Activated CD4-positive, alpha-beta memory T cell treated with anti-CD3 and anti-CD28 coated beads, Interleukin-2, amount 10 ng/mL, durations not matched to agents 7 days and 5 days (primary cell): ENCODE data around the gene CCR6. TPM values are rescaled to one million over a fixed set of nuclear protein-coding genes. Genes with fewer than 3 reads are reported as not detected.

Experiments
- CTCF ChIA-PET: fragments of 350-600 bp; sonication (Branson Sonifier 250); formaldehyde crosslinking; loops from one replicate; lab custom pipeline; 2021; ENCODE audit warnings: antibody characterized with exemption, inconsistent platforms; lab: Charles Lee
- POLR2A ChIA-PET: fragments of 350-600 bp; sonication (Branson Sonifier 250); formaldehyde crosslinking; loops from one replicate; lab custom pipeline; 2021; ENCODE audit warnings: antibody characterized with exemption; lab: Charles Lee
- DNase-seq: peaks from one replicate; pipeline ENCODE4 v3.0.0-alpha.2; 2020
- H3K27ac Mint-ChIP-seq: one replicate; pipeline ENCODE4 v1.8.0; 2021; ENCODE audit warnings: mild to moderate bottlenecking, mixed read lengths
- H3K27me3 Mint-ChIP-seq: one replicate; pipeline ENCODE4 v1.8.0; 2021; ENCODE audit warnings: mixed read lengths
- H3K36me3 Mint-ChIP-seq: one replicate; pipeline ENCODE4 v1.8.0; 2021; ENCODE audit warnings: low read depth, mixed read lengths
- H3K4me1 Mint-ChIP-seq: one replicate; pipeline ENCODE4 v1.8.0; 2021; ENCODE audit warnings: mixed read lengths
- H3K4me3 Mint-ChIP-seq: one replicate; pipeline ENCODE4 v1.8.0; 2021; ENCODE audit warnings: mild to moderate bottlenecking, mixed read lengths
- H3K9me3 Mint-ChIP-seq: one replicate; pipeline ENCODE4 v1.8.0; 2021; ENCODE audit warnings: mixed read lengths
- total RNA-seq, 2 experiments: library from RNA; stranded (reverse); gene quantifications; one replicate each; pipeline ENCODE4 v1.2.3, GENCODE V29; 2021

Gene CCR6
- total RNA-seq, 2 experiments from 2014 or later: 20.0 to 20.3 TPM

GRCh38 chr6:167127785-167128531, 5.1 kb downstream of the CCR6 start:
- peaks cover 59% of the 10 kb centered on the region for H3K36me3 Mint-ChIP-seq
- no peak overlapping the region for H3K4me3 Mint-ChIP-seq
- H3K27me3 Mint-ChIP-seq: no peaks in the 10 kb centered on the region
- CTCF ChIA-PET: no interaction called here
- H3K9me3 Mint-ChIP-seq: peaks cover 4% of the 10 kb centered on the region
- POLR2A ChIA-PET: no interaction called here
- H3K27ac Mint-ChIP-seq: no peak overlapping the region
- peaks cover 61% of the 10 kb centered on the region for H3K4me1 Mint-ChIP-seq
- no peak for DNase-seq

- ChIA-PET CTCF (interaction anchor here (1.4 kb wide), 1 partner anchor 13 kb away, joined by 5 read pairs; no protein-coding TSS in a partner anchor), POLR2A (interaction anchor here (1.3 kb wide), 1 partner anchor 82 kb away, joined by 3 read pairs; no protein-coding TSS in a partner anchor)
- Mint-ChIP-seq H3K36me3 (peaks cover 62% of the 10 kb centered on the region), H3K4me1 (peaks cover 55% of the 10 kb centered on the region), H3K4me3 (no peak overlapping the region), H3K9me3 (peaks cover 4% of the 10 kb centered on the region), H3K27ac (peak overlapping the region; percentile 27), H3K27me3 (no peaks in the 10 kb centered on the region)
- no peak for DNase-seq
Observed at GRCh38 chr6:167129159-167129558, 6.3 kb downstream of the CCR6 start.

- no peak for DNase-seq
- Mint-ChIP-seq H3K4me1 (peaks cover 54% of the 10 kb centered on the region), H3K27ac (peak overlapping the region; percentile 27), H3K9me3 (peaks cover 4% of the 10 kb centered on the region), H3K27me3 (no peaks in the 10 kb centered on the region), H3K4me3 (no peak overlapping the region), H3K36me3 (peaks cover 64% of the 10 kb centered on the region)
- ChIA-PET POLR2A (interaction anchor here (1.3 kb wide), 1 partner anchor 83 kb away, joined by 3 read pairs; no protein-coding TSS in a partner anchor), CTCF (interaction anchor here (1.4 kb wide), 1 partner anchor 13 kb away, joined by 5 read pairs; no protein-coding TSS in a partner anchor)
Observed at GRCh38 chr6:167129562-167129961, 6.7 kb downstream of the CCR6 start.

- no peaks in the 10 kb centered on the region for H3K27me3 Mint-ChIP-seq
- ChIA-PET POLR2A (interaction anchor here (1.1 to 1.4 kb wide), 3 partner anchors 17 to 83 kb away, joined by 3 to 4 read pairs (median 3); no protein-coding TSS in a partner anchor), CTCF (interaction anchor here (0.9 to 1.4 kb wide), 2 partner anchors 11 to 12 kb away, joined by 3 to 5 read pairs; no protein-coding TSS in a partner anchor)
- H3K36me3 Mint-ChIP-seq: peaks cover 59% of the 10 kb centered on the region
- peaks cover 48% of the 10 kb centered on the region for H3K4me1 Mint-ChIP-seq
- no peak overlapping the region for H3K4me3 Mint-ChIP-seq
- H3K9me3 Mint-ChIP-seq: peaks cover 4% of the 10 kb centered on the region
- peak overlapping the region; percentile 27 for H3K27ac Mint-ChIP-seq
- no peak for DNase-seq
Observed at GRCh38 chr6:167130008-167130677, 7.2 kb downstream of the CCR6 start.

GRCh38 chr6:167130712-167131684, 8.1 kb downstream of the CCR6 start:
- CTCF ChIA-PET: interaction anchor here (0.9 kb wide), 1 partner anchor 11 kb away, joined by 3 read pairs; no protein-coding TSS in a partner anchor

GRCh38 chr6:167134448-167135328, 11.8 kb downstream of the CCR6 start:
- no peak overlapping the region for H3K27ac Mint-ChIP-seq
- CTCF ChIA-PET: no interaction called here

More at GRCh38 chr6:167130712-167131684, 8.1 kb downstream of the CCR6 start:
- H3K9me3 Mint-ChIP-seq: peaks cover 4% of the 10 kb centered on the region
- POLR2A ChIA-PET: interaction anchor here (1.1 to 1.4 kb wide), 2 partner anchors 17 to 83 kb away, joined by 3 to 4 read pairs; no protein-coding TSS in a partner anchor
- peaks cover 51% of the 10 kb centered on the region for H3K4me1 Mint-ChIP-seq
- no peaks in the 10 kb centered on the region for H3K27me3 Mint-ChIP-seq
- H3K4me3 Mint-ChIP-seq: no peak overlapping the region
- DNase-seq: no peak
- H3K27ac Mint-ChIP-seq: no peak overlapping the region
- H3K36me3 Mint-ChIP-seq: peaks cover 60% of the 10 kb centered on the region

DNA sequence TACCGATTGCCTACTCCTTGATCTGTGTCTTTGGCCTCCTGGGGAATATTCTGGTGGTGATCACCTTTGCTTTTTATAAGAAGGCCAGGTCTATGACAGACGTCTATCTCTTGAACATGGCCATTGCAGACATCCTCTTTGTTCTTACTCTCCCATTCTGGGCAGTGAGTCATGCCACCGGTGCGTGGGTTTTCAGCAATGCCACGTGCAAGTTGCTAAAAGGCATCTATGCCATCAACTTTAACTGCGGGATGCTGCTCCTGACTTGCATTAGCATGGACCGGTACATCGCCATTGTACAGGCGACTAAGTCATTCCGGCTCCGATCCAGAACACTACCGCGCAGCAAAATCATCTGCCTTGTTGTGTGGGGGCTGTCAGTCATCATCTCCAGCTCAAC, 13.5 kb downstream of the CCR6 start:
- CTCF ChIA-PET: interaction anchor here (2.5 to 4.0 kb wide), 2 partner anchors 13 to 147 kb away, joined by 7 to 19 read pairs; partner anchors contain the start of gene CCR6

More at GRCh38 chr6:167134448-167135328, 11.8 kb downstream of the CCR6 start:
- Mint-ChIP-seq H3K4me1 (peaks cover 34% of the 10 kb centered on the region), H3K27me3 (no peaks in the 10 kb centered on the region), H3K9me3 (no peaks in the 10 kb centered on the region), H3K4me3 (no peak overlapping the region), H3K36me3 (peaks cover 53% of the 10 kb centered on the region)
- no peak for DNase-seq
- POLR2A ChIA-PET: no interaction called here

DNA sequence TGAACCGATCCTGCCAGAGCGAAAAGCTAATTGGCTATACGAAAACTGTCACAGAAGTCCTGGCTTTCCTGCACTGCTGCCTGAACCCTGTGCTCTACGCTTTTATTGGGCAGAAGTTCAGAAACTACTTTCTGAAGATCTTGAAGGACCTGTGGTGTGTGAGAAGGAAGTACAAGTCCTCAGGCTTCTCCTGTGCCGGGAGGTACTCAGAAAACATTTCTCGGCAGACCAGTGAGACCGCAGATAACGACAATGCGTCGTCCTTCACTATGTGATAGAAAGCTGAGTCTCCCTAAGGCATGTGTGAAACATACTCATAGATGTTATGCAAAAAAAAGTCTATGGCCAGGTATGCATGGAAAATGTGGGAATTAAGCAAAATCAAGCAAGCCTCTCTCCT, 14.2 kb downstream of the CCR6 start:
- H3K27ac Mint-ChIP-seq: no peak overlapping the region
- no peaks in the 10 kb centered on the region for H3K27me3 Mint-ChIP-seq
- no peak overlapping the region for H3K4me3 Mint-ChIP-seq
- no peaks in the 10 kb centered on the region for H3K9me3 Mint-ChIP-seq
- ChIA-PET CTCF (interaction anchor here (2.5 to 4.0 kb wide), 2 partner anchors 14 to 147 kb away, joined by 7 to 19 read pairs; partner anchors contain the start of gene CCR6), POLR2A (interaction anchor here (0.9 kb wide), 1 partner anchor 14 kb away, joined by 4 read pairs; the partner anchor contains the start of gene CCR6)
- H3K36me3 Mint-ChIP-seq: peaks cover 42% of the 10 kb centered on the region
- peaks cover 32% of the 10 kb centered on the region for H3K4me1 Mint-ChIP-seq
- no peak for DNase-seq

More for the DNA sequence above, 13.5 kb downstream of the CCR6 start:
- DNase-seq: no peak
- no peak overlapping the region for H3K4me3 Mint-ChIP-seq
- H3K4me1 Mint-ChIP-seq: peaks cover 32% of the 10 kb centered on the region
- peak overlapping the region; percentile 41 for H3K27ac Mint-ChIP-seq
- no peaks in the 10 kb centered on the region for H3K9me3 Mint-ChIP-seq
- peaks cover 48% of the 10 kb centered on the region for H3K36me3 Mint-ChIP-seq
- no peaks in the 10 kb centered on the region for H3K27me3 Mint-ChIP-seq
- POLR2A ChIA-PET: interaction anchor here (0.9 kb wide), 1 partner anchor 13 kb away, joined by 4 read pairs; the partner anchor contains the start of gene CCR6

DNA sequence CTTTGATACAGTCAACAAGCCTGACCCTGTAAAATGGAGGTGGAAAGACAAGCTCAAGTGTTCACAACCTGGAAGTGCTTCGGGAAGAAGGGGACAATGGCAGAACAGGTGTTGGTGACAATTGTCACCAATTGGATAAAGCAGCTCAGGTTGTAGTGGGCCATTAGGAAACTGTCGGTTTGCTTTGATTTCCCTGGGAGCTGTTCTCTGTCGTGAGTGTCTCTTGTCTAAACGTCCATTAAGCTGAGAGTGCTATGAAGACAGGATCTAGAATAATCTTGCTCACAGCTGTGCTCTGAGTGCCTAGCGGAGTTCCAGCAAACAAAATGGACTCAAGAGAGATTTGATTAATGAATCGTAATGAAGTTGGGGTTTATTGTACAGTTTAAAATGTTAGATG, 15.0 kb downstream of the CCR6 start:
- ChIA-PET CTCF (interaction anchor here (0.7 to 4.0 kb wide), 4 partner anchors 15 to 166 kb away, joined by 3 to 19 read pairs (median 6); partner anchors contain the start of gene CCR6), POLR2A (interaction anchor here (5.3 kb wide), 1 partner anchor 15 kb away, joined by 32 read pairs; the partner anchor contains the start of gene CCR6)
- Mint-ChIP-seq H3K27me3 (no peaks in the 10 kb centered on the region), H3K4me1 (peaks cover 34% of the 10 kb centered on the region), H3K4me3 (no peak overlapping the region), H3K9me3 (no peaks in the 10 kb centered on the region), H3K27ac (no peak overlapping the region), H3K36me3 (peaks cover 34% of the 10 kb centered on the region)
- no peak for DNase-seq

DNA sequence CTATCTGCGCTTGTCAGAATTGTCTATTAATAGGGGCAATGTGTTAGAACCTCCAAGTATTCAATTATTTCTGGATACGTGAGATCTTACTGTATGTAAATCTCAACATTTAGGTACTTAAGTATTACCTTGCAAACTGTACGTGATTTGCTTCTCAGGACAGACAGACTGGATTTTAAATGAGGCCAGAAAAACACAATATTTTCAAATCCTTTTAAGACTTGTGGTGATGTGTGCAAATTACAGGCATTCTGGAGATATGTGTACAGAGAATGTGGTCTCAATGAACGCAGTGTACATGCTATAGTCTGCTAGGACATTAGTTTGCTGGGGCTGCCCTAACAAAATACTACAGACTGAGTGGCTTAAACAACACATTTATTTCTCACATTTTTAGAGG, 16.9 kb downstream of the CCR6 start:
- Mint-ChIP-seq H3K27me3 (no peaks in the 10 kb centered on the region), H3K4me1 (peaks cover 30% of the 10 kb centered on the region), H3K27ac (no peak overlapping the region), H3K4me3 (no peak overlapping the region), H3K9me3 (no peaks in the 10 kb centered on the region), H3K36me3 (peaks cover 23% of the 10 kb centered on the region)
- no peak for DNase-seq
- ChIA-PET POLR2A (interaction anchor here (5.3 kb wide), 1 partner anchor 17 kb away, joined by 32 read pairs; the partner anchor contains the start of gene CCR6), CTCF (interaction anchor here (0.7 to 2.6 kb wide), 7 partner anchors 17 to 365 kb away, joined by 3 to 18 read pairs (median 3); partner anchors contain the start of gene CCR6)
